Sigmoid colon (tissue), 4 donors: ENCODE data around the gene CDKAL1.

Experiments used
- CTCF ChIP-seq, 4 experiments: fragments of 450-650 bp in 3 of 4; fragments of 200-600 bp in 1 of 4; IDR thresholded peaks; one replicate each; pipeline ENCODE4 v1.5.1; 2016 to 2019; ENCODE audit warnings: antibody characterized with exemption in 4 of 4, mild to moderate bottlenecking in 3 of 4, moderate library complexity in 2 of 4
- EP300 ChIP-seq, 4 donors: sonication (generic); formaldehyde crosslinking; IDR thresholded peaks; one replicate each; pipeline ENCODE4 v1.6.1; 2017; ENCODE audit warnings: antibody characterized with exemption in 4 of 4

DNA sequence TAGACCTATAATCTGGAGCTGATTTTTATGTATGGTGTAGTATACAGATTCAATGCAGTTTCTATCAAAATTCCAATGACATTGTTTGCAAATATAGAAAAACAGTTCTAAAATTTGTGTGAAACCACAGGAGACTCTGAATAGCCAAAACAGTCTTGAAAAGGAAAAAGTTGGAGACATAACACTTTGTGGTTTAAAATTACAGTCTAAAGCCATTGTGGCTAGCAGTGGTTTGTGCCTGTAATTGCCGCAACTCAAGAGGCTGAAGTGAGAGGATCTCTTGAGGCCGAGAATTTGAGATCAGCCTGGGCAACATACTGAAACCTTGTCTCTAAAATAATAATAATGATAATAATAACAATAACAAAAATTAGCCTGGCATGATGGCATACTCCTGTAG lies 213.7 kb downstream of the CDKAL1 start:
- TF ChIP-seq EP300 (IDR thresholded peaks at IDR 0.05) (no peak), CTCF (IDR thresholded peaks at IDR 0.05) (no peak)
